Measurements from ENCODE around the gene TBC1D4. TPM values are rescaled to one million over a fixed set of nuclear protein-coding genes. Genes with fewer than 3 reads are reported as not detected.
A peak's percentile ranks its signal among the peaks of the same experiment; 100 is the strongest.

TBC1D4 gene
- total and polyA plus RNA-seq, 9 donors = 26.2 to 91.3 (median 52.6) TPM

DNA sequence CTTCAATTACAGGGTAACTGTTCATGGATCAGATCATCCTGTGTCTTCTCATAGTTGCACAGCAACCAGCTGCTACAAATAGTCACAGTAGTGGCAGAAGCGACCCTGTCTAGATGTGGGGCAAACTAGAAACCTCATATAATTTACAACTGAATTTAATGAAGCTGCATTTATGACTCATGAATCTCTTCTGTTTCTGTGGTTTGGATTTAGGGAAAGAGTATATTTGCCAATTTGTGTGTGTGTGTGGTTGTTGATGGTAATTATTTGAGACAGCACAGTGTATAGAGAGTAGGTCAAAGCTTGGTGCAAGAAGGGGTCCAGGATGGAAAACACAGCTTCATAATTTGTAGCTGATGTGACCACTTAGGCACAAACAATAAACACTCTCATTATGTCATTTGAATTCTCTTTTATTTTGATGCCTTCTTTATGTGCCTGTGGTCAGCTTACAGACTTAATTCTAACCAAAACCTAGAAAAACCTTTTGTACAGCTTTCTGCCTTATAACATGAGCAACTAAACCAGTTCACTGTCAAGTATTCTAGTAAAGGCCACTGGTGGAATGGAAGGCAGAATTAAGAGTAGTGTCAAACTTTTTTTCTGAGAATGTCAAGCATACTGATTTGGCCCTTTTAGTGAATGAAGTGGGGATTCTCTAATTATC lies 218.1 kb downstream of the TBC1D4 start:
- WGBS, 3 donors = 41 to 77% (median 75%) methylated on average over 1 of the region's 1 CpG
- H3K4me1 ChIP-seq (ENCODE audit: insufficient read depth) = no peaks in the 10 kb centered on the region
- H3K27me3 ChIP-seq = no peaks in the 10 kb centered on the region
- TF ChIP-seq EP300 (IDR thresholded peaks at IDR 0.05) (no peak), POLR2A (IDR thresholded peaks at IDR 0.05) (no peak)
- H3K4me3 ChIP-seq = no peak overlapping the region
- H3K36me3 ChIP-seq = no peaks in the 10 kb centered on the region
- intact Hi-C loops (cut with DNase I) = no loop called here
- H3K9me3 ChIP-seq = no peaks in the 10 kb centered on the region
- DNase-seq = no peak
- no peak overlapping the region for H3K27ac ChIP-seq

DNA sequence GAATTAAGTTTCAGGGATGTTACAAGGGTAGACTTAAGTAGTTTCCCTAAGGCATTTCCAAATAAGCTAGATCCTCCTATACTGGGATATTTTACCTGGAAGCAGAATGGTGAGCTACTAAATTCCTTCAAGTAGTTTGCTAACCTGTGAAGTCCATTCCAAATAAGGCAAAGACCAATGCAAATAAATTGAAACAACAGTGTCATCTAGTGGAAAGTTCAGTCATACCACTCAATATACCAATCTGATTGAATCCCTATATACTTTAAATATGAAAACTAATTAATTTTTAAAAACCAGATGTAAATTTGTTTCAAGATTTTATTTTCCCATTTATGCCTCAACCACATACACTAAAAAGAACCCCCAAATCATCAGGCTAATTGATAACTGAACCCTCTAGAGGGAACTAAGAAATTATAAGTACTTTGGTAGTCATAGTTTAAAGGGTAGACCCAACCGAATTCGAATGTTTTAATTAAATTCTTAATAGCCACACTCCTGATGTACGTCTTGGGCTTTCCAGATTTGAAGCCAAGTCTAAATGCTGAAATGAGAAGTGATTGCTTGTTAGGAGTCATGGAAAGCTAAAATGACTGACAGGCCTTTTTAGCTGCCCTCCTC lies 223.7 kb downstream of the TBC1D4 start:
- Histone ChIP-seq H3K4me3 (no peak overlapping the region), H3K9me3 (no peaks in the 10 kb centered on the region), H3K36me3 (no peaks in the 10 kb centered on the region), H3K27me3 (no peaks in the 10 kb centered on the region), H3K4me1 (ENCODE audit: insufficient read depth) (no peaks in the 10 kb centered on the region), H3K27ac (no peak overlapping the region)
- DNase-seq = no peak
- TF ChIP-seq EP300 (IDR thresholded peaks at IDR 0.05) (no peak), POLR2A (IDR thresholded peaks at IDR 0.05) (no peak)
- TF ChIP-seq, protein P1, sequence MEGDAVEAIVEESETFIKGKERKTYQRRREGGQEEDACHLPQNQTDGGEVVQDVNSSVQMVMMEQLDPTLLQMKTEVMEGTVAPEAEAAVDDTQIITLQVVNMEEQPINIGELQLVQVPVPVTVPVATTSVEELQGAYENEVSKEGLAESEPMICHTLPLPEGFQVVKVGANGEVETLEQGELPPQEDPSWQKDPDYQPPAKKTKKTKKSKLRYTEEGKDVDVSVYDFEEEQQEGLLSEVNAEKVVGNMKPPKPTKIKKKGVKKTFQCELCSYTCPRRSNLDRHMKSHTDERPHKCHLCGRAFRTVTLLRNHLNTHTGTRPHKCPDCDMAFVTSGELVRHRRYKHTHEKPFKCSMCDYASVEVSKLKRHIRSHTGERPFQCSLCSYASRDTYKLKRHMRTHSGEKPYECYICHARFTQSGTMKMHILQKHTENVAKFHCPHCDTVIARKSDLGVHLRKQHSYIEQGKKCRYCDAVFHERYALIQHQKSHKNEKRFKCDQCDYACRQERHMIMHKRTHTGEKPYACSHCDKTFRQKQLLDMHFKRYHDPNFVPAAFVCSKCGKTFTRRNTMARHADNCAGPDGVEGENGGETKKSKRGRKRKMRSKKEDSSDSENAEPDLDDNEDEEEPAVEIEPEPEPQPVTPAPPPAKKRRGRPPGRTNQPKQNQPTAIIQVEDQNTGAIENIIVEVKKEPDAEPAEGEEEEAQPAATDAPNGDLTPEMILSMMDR (IDR thresholded peaks at IDR 0.05) = peak in 1 of 3 donors; percentile 22
- intact Hi-C loops (cut with DNase I) = no loop called here
- 68 to 70% (median 69%) methylated on average over 3 of the region's 3 CpGs for WGBS, 3 donors

DNA sequence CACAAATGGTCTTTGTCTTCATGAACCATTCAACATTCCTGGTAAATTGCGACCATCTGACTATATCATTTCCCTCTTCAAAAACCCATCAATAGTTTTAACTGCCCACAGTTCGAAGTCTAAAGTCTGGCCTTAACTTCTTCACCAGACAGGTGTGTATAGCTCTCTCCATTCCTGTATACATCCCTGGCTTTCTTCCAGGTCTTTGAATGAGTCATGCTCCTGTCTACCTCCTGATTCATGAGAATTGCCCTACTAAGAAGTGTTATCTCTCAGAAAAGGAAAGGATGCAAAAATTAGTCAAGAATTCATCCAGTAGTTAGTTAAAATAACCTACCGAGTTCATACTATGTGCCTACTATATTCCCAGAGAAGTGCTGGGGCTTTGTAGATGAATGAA lies 225.0 kb downstream of the TBC1D4 start:
- WGBS, 3 donors = 86 to 91% (median 89%) methylated on average over 3 of the region's 3 CpGs
- no peak for DNase-seq
- Histone ChIP-seq H3K4me3 (no peak overlapping the region), H3K9me3 (no peaks in the 10 kb centered on the region), H3K27ac (no peak overlapping the region), H3K4me1 (ENCODE audit: insufficient read depth) (no peaks in the 10 kb centered on the region), H3K27me3 (no peaks in the 10 kb centered on the region), H3K36me3 (no peaks in the 10 kb centered on the region)
- TF ChIP-seq, protein P1 (IDR thresholded peaks at IDR 0.05) = no peak
- TF ChIP-seq EP300 (IDR thresholded peaks at IDR 0.05) (no peak), POLR2A (IDR thresholded peaks at IDR 0.05) (no peak)
- intact Hi-C loops (cut with DNase I) = no loop called here

DNA sequence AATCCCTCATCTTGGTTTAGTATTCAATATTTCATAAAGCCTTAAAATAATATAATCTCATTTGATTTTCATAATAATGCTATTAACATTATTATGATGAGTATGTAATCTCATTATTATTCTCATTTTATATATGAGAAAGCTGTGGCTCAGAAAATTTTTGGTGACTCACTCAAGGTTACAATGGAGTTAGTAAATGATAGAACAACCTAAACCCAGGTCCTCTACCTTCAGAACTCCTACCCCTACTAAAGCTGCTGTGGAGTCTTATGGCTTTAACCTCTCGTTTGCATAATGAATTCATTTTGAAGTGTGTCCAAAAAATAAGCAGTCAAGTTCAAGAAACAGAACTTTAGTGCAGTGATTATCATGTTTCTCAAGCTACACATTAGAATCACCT lies 226.3 kb downstream of the TBC1D4 start:
- Histone ChIP-seq H3K4me1 (ENCODE audit: insufficient read depth) (no peaks in the 10 kb centered on the region), H3K36me3 (no peaks in the 10 kb centered on the region), H3K9me3 (no peaks in the 10 kb centered on the region), H3K27ac (no peak overlapping the region), H3K27me3 (no peaks in the 10 kb centered on the region), H3K4me3 (no peak overlapping the region)
- TF ChIP-seq POLR2A (IDR thresholded peaks at IDR 0.05) (no peak), EP300 (IDR thresholded peaks at IDR 0.05) (no peak)
- TF ChIP-seq, protein P1 (IDR thresholded peaks at IDR 0.05) = no peak
- DNase-seq = no peak
- 15 to 32% (median 17%) methylated on average over 1 of the region's 1 CpG for WGBS, 3 donors
- intact Hi-C loops (cut with DNase I) = no loop called here

DNA sequence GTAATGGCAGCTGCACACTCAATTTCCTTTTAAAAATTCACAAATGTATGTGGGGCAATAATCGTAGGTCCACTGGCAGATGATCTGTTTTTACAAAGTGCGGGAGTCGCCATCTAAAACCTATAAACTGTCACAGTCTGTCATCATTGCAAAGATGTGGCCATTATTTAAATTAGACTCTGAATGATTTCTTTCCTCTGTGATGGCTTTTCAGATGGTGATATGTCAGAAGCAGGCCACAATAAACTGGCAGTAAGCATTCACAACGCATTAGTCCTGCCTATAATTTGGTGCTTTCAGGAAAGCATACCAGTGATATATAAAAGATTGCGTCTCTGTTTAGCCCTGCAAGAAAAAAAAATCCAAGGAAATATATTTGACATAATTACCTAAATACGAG lies 226.8 kb downstream of the TBC1D4 start:
- DNase-seq = no peak
- Histone ChIP-seq H3K27me3 (no peaks in the 10 kb centered on the region), H3K4me3 (no peak overlapping the region), H3K27ac (no peak overlapping the region), H3K9me3 (no peaks in the 10 kb centered on the region), H3K4me1 (ENCODE audit: insufficient read depth) (no peaks in the 10 kb centered on the region), H3K36me3 (no peaks in the 10 kb centered on the region)
- intact Hi-C loops (cut with DNase I) = no loop called here
- 92 to 95% (median 94%) methylated on average over 6 of the region's 6 CpGs for WGBS, 3 donors
- TF ChIP-seq POLR2A (IDR thresholded peaks at IDR 0.05) = no peak
- no peak for TF ChIP-seq EP300 (IDR thresholded peaks at IDR 0.05)
- TF ChIP-seq, protein P1 (IDR thresholded peaks at IDR 0.05) = no peak
